ENCODE results near the gene WAPL. TPM values are rescaled to one million over a fixed set of nuclear protein-coding genes. Genes with fewer than 3 reads are reported as not detected.

Gene WAPL
- total and polyA plus RNA-seq, 2 of the 8 experiments (the other 6 are each of a cell fraction or from before 2014, with no cell fraction given): 12.8 to 48.1 TPM

- no peaks in the 10 kb centered on the region for H3K27me3 ChIP-seq (replicated peaks in 1 of 4; ENCODE audit: control insufficient read depth in 3 of 4, extremely low read depth in 1 of 4, insufficient read depth in 3 of 4, low read length in 3 of 4)
- H4K5ac ChIP-seq (ENCODE audit: insufficient read length, low read depth, low read length): no peak overlapping the region
- no peak overlapping the region for H2AFZ ChIP-seq (ENCODE audit: low read length)
- POLR2A ChIA-PET (ENCODE audit: partially characterized antibody): interaction anchor here (0.6 kb wide), 1 partner anchor 106 kb away, joined by 3 read pairs; no protein-coding TSS in a partner anchor
- H3K56ac ChIP-seq (replicated peaks; ENCODE audit: insufficient read length, low read depth, low read length): no peak overlapping the region
- peaks cover 2% of the 10 kb centered on the region; the same call in 1 of the 2 replicates for H3K23me2 ChIP-seq (ENCODE audit: low read depth, low read length)
- no peak overlapping the region for H3K27ac ChIP-seq (ENCODE audit: low read depth, low read length)
- H3K4me2 ChIP-seq (ENCODE audit: insufficient read depth in 1 of 2, low read depth in 2 of 2, low read length in 2 of 2): no peak overlapping the region
- no peak overlapping the region for H2BK12ac ChIP-seq (ENCODE audit: low read depth, low read length)
- H2BK120ac ChIP-seq (replicated peaks; ENCODE audit: low read depth, low read length): no peak overlapping the region
- H3K4me1 ChIP-seq (replicated peaks in 1 of 4; ENCODE audit: control insufficient read depth in 3 of 4, insufficient read depth in 4 of 4, low read length in 3 of 4): peaks cover 0 to 5% (median 0%) of the 10 kb centered on the region in 4 experiments; a peak in 1 of 7 replicates
- H2AK5ac ChIP-seq (ENCODE audit: low read depth, low read length): peak overlapping the region; percentile 39; the same call in 1 of the 2 replicates
- H2BK5ac ChIP-seq (ENCODE audit: low read depth, low read length): no peak overlapping the region
- no peak overlapping the region for H3K14ac ChIP-seq (ENCODE audit: insufficient read length)
- CTCF ChIA-PET (ENCODE audit: partially characterized antibody): interaction anchor here (0.6 to 0.9 kb wide), 2 partner anchors 77 to 157 kb away, joined by 3 read pairs; no protein-coding TSS in a partner anchor
- H3K4me3 ChIP-seq (ENCODE audit: extremely low read depth in 1 of 4, insufficient read depth in 2 of 4, low read depth in 3 of 4, low read length in 4 of 4): no peak overlapping the region
- H3K79me2 ChIP-seq (ENCODE audit: control insufficient read depth in 1 of 2, insufficient read depth in 2 of 2, low read length in 2 of 2): peaks cover 9 to 90% of the 10 kb centered on the region in 2 experiments
- FAIRE-seq: no peak
- no peak overlapping the region for H3K9ac ChIP-seq (replicated peaks in 1 of 4; ENCODE audit: extremely low read depth in 1 of 4, low read depth in 3 of 4, low read length in 3 of 4)
- no peaks in the 10 kb centered on the region for H3K9me3 ChIP-seq (ENCODE audit: insufficient read depth in 2 of 2, low read depth in 1 of 2, low read length in 1 of 2)
- no peak overlapping the region for H2BK15ac ChIP-seq (ENCODE audit: low read length)
- peaks cover 8% of the 10 kb centered on the region for H3K79me1 ChIP-seq (ENCODE audit: low read depth, low read length)
- H3K23ac ChIP-seq (ENCODE audit: insufficient read length): no peak overlapping the region
- H4K20me1 ChIP-seq (replicated peaks in 1 of 2; ENCODE audit: control insufficient read depth in 1 of 2, insufficient read depth in 2 of 2, low read length in 2 of 2): peaks cover 7 to 17% of the 10 kb centered on the region in 2 experiments
- no peak overlapping the region for H4K91ac ChIP-seq (replicated peaks; ENCODE audit: insufficient read length, low read length)
- DNase-seq (ENCODE audit: low read depth in 1 of 2, low spot score in 2 of 2): no peak
- H3K18ac ChIP-seq (ENCODE audit: extremely low read depth, low read length): no peak overlapping the region
- no peak overlapping the region for H4K8ac ChIP-seq (ENCODE audit: extremely low read depth, insufficient read depth, low read length)
- WGBS, 2 experiments (ENCODE audit: extremely low coverage in 1 of 2, insufficient coverage in 1 of 2, insufficient read length in 1 of 2, insufficient replicate concordance in 2 of 2, low coverage in 1 of 2, low lambda C conversion rate in 2 of 2, missing lambda C conversion rate in 1 of 2): 84% methylated on average over 4 of the region's 4 CpGs; no CpG with 5 or more reads in 1 of the 2 experiments
- no peak overlapping the region for H3K4ac ChIP-seq (replicated peaks; ENCODE audit: insufficient read length, low read depth, low read length)
- H2BK20ac ChIP-seq (ENCODE audit: low read length): no peak overlapping the region
- peaks cover 0 to 12% (median 0%) of the 10 kb centered on the region in 4 experiments; a peak in 2 of 8 replicates for H3K36me3 ChIP-seq (ENCODE audit: control insufficient read depth in 2 of 4, insufficient read depth in 4 of 4, low read length in 3 of 4)
- TF ChIP-seq CHD2 (IDR thresholded peaks at IDR 0.05; ENCODE audit: low read length) (no peak), SP2 (IDR thresholded peaks at IDR 0.05; ENCODE audit: low read length) (no peak), BACH1 (IDR thresholded peaks at IDR 0.05; ENCODE audit: low read length) (no peak), FOSL1 (IDR thresholded peaks at IDR 0.05; ENCODE audit: insufficient read depth, low read depth, low read length) (no peak), TCF12 (IDR thresholded peaks at IDR 0.05; ENCODE audit: low read depth, low read length) (no peak), YY1 (IDR thresholded peaks at IDR 0.05; ENCODE audit: low read depth, low read length) (no peak)
- TF ChIP-seq, protein P1, sequence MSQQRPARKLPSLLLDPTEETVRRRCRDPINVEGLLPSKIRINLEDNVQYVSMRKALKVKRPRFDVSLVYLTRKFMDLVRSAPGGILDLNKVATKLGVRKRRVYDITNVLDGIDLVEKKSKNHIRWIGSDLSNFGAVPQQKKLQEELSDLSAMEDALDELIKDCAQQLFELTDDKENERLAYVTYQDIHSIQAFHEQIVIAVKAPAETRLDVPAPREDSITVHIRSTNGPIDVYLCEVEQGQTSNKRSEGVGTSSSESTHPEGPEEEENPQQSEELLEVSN (IDR thresholded peaks at IDR 0.05): no peak
These were observed 15.1 kb downstream of the WAPL start for GRCh38 chr10:86506499-86506898.

Measured in H1 (cell line).